ENCODE results near the gene WDR74.

WDR74 gene

DNA sequence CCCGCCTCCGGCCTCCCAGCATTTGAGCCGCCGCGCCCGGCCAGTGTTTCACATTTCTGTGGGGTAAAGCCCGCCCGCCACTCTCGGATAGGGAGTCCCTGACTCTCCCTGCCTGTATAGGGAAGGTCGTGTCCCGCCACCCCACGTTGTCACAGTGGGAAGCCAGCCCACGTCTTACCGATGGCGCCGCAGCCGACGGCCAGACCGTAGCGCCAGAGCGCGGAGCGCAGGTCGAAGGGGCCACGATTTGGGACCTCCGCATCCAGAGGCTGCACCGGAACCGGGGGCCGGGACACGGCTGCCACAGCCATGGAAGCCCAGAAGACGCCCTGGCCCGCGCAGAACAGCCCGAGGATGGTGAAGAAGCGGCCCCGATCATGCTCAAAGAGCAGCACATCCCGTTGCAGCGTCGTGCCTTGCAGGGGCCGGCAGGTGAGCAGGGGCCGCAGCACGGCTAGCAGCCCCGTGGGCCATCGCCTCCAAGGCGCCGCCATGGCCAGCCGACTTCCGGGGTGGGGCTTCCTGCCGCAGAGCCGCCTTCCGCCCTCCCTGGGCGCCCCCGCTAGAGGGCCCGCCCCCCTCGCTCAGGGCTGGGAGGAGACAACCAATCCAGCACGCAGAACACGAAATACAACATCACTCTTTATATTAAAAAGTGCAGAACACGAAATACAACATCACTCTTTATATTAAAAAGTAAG is 47.7 kb downstream of the WDR74 start, which contains the start of gene TMEM223:
Gene TMEM223 (minus strand): TSS at position 506 of the 701 bp plus-strand sequence. CDS start 12 bp downstream, at position 494.
- DNase-seq (ENCODE audit: low read depth in 1 of 2, low spot score in 1 of 2): peak in 1 of 2 experiments; percentile 88
- peak within 1 kb of the TSS; percentile 97 for H3K4me3 ChIP-seq (replicated peaks; ENCODE audit: insufficient read depth, low read length)
- TF ChIP-seq GABPA (IDR thresholded peaks at IDR 0.05; ENCODE audit: low read depth) (peak; percentile 82), POLR2AphosphoS5 (IDR thresholded peaks at IDR 0.05; ENCODE audit: low read depth) (peak; percentile 96), SPI1 (IDR thresholded peaks at IDR 0.05; ENCODE audit: borderline replicate concordance, low read depth) (no peak)
- TF ChIP-seq, protein P1, sequence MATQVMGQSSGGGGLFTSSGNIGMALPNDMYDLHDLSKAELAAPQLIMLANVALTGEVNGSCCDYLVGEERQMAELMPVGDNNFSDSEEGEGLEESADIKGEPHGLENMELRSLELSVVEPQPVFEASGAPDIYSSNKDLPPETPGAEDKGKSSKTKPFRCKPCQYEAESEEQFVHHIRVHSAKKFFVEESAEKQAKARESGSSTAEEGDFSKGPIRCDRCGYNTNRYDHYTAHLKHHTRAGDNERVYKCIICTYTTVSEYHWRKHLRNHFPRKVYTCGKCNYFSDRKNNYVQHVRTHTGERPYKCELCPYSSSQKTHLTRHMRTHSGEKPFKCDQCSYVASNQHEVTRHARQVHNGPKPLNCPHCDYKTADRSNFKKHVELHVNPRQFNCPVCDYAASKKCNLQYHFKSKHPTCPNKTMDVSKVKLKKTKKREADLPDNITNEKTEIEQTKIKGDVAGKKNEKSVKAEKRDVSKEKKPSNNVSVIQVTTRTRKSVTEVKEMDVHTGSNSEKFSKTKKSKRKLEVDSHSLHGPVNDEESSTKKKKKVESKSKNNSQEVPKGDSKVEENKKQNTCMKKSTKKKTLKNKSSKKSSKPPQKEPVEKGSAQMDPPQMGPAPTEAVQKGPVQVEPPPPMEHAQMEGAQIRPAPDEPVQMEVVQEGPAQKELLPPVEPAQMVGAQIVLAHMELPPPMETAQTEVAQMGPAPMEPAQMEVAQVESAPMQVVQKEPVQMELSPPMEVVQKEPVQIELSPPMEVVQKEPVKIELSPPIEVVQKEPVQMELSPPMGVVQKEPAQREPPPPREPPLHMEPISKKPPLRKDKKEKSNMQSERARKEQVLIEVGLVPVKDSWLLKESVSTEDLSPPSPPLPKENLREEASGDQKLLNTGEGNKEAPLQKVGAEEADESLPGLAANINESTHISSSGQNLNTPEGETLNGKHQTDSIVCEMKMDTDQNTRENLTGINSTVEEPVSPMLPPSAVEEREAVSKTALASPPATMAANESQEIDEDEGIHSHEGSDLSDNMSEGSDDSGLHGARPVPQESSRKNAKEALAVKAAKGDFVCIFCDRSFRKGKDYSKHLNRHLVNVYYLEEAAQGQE (IDR thresholded peaks at IDR 0.05; ENCODE audit: insufficient replicate concordance, low read depth): peak; percentile 50
- TF ChIP-seq, protein P2, sequence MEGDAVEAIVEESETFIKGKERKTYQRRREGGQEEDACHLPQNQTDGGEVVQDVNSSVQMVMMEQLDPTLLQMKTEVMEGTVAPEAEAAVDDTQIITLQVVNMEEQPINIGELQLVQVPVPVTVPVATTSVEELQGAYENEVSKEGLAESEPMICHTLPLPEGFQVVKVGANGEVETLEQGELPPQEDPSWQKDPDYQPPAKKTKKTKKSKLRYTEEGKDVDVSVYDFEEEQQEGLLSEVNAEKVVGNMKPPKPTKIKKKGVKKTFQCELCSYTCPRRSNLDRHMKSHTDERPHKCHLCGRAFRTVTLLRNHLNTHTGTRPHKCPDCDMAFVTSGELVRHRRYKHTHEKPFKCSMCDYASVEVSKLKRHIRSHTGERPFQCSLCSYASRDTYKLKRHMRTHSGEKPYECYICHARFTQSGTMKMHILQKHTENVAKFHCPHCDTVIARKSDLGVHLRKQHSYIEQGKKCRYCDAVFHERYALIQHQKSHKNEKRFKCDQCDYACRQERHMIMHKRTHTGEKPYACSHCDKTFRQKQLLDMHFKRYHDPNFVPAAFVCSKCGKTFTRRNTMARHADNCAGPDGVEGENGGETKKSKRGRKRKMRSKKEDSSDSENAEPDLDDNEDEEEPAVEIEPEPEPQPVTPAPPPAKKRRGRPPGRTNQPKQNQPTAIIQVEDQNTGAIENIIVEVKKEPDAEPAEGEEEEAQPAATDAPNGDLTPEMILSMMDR (IDR thresholded peaks at IDR 0.05; ENCODE audit: insufficient read depth, low read length): no peak
- peak within 1 kb of the TSS; percentile 87 for H3K27ac ChIP-seq (replicated peaks)
- no peaks in the 10 kb centered on the region for H3K27me3 ChIP-seq (ENCODE audit: insufficient read depth, poor library complexity, severe bottlenecking)

DNA sequence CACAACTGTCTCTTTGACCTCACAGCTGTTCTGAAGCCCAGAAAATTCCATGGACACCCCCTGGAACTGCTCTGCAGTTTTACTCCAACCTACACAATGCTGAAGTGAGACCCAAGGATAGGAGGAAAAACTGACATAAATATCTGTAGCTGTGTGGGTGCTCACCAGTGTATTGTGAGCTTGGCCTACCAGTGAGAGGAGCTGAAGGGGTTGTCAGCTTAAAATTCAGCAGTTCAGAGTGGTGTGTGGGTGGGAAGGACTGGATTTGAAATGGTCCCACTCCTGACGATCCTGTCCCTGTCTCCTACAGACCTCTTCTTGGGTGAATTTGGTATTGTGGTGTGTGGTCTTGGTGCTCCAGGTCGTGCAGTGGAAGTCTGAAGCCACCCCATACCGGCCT is 49.8 kb downstream of the WDR74 start:
- no peak for TF ChIP-seq SPI1 (IDR thresholded peaks at IDR 0.05; ENCODE audit: borderline replicate concordance, low read depth)
- no peak for TF ChIP-seq POLR2AphosphoS5 (IDR thresholded peaks at IDR 0.05; ENCODE audit: low read depth)
- TF ChIP-seq, protein P1 (IDR thresholded peaks at IDR 0.05; ENCODE audit: insufficient replicate concordance, low read depth): no peak
- TF ChIP-seq GABPA (IDR thresholded peaks at IDR 0.05; ENCODE audit: low read depth): no peak
- TF ChIP-seq, protein P2 (IDR thresholded peaks at IDR 0.05; ENCODE audit: insufficient read depth, low read length): no peak
- Histone ChIP-seq H3K27ac (replicated peaks) (no peak overlapping the region), H3K4me3 (replicated peaks; ENCODE audit: insufficient read depth, low read length) (no peak overlapping the region), H3K27me3 (ENCODE audit: insufficient read depth, poor library complexity, severe bottlenecking) (no peaks in the 10 kb centered on the region)
- no peak for DNase-seq (ENCODE audit: low read depth in 1 of 2, low spot score in 1 of 2)

DNA sequence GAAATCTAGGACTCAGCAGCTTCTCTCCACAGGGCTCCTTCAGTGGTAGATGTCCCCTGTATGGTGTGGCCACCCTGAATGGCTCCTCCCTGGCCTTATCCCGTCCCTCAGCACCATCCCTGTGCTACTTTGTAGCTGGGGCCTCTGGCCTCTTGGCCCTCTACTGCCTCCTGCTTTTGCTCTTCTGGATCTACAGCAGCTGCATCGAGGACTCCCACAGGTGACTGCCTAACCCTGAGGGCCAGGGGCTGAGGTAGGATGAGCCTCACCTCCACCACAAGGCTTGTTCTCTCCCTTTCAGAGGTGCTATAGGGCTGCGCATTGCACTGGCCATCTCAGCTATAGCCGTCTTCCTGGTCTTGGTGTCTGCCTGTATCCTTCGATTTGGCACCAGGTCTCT is 50.4 kb downstream of the WDR74 start:
- no peak overlapping the region for H3K27ac ChIP-seq (replicated peaks)
- no peak overlapping the region for H3K4me3 ChIP-seq (replicated peaks; ENCODE audit: insufficient read depth, low read length)
- no peaks in the 10 kb centered on the region for H3K27me3 ChIP-seq (ENCODE audit: insufficient read depth, poor library complexity, severe bottlenecking)
- no peak for DNase-seq (ENCODE audit: low read depth in 1 of 2, low spot score in 1 of 2)
- TF ChIP-seq, protein P1 (IDR thresholded peaks at IDR 0.05; ENCODE audit: insufficient replicate concordance, low read depth): no peak
- TF ChIP-seq SPI1 (IDR thresholded peaks at IDR 0.05; ENCODE audit: borderline replicate concordance, low read depth) (no peak), POLR2AphosphoS5 (IDR thresholded peaks at IDR 0.05; ENCODE audit: low read depth) (peak; percentile 27; the same call in 1 of the 2 replicates)
